ENCODE data around the gene STARD5.
"Not testable (repeated sequence)": the region's sequence is repeated elsewhere in the genome, so short reads cannot be mapped to it uniquely, and the experiment has no call there.

STARD5 gene

DNA sequence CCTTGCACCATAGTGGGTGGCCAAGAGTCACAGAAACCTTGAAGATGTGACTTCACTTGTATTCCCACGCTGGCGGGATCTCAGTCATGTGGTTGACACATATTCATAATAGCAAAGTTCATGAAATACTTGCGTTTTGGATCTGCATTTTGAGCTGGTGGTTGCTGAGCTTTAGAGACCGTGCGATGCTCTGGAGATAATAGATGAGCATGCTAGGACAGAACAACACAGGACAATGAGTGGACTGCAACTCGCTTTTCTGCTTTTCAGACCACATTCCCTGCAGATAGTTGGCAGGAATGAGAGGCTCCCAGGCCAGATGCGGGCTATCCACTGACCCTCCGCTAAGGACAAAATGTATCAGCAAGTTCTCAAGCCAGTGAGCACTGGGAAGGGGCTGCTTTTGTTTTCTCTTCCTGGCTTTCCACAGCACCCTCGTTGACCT lies 13.8 kb upstream of the STARD5 start:
- DNase-seq (ENCODE audit: low read depth in 2 of 2) = no peak

- no peak for DNase-seq (ENCODE audit: low read depth in 2 of 2)
Observed at GRCh38 chr15:81337241-81337640, 13.3 kb upstream of the STARD5 start.

DNA sequence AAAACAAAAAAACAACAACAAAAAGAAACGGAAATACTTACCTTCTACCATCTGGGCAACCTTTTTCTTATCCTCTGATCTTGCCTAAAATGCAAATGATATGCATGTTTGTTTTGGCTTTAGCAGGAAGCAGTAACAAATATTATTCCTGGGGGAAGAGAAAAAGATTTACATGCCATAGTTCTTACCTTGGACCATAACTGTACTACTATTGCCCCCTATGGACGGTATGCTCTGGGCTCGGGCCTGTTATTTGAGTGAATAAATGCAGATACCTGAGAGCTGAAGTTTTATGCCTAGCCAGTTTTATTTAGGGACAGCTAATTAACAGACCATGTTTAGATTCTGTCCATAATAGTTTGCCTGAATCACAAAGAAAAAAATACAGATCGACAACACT lies 12.6 kb upstream of the STARD5 start:
- DNase-seq (ENCODE audit: low read depth in 2 of 2) = no peak

DNA sequence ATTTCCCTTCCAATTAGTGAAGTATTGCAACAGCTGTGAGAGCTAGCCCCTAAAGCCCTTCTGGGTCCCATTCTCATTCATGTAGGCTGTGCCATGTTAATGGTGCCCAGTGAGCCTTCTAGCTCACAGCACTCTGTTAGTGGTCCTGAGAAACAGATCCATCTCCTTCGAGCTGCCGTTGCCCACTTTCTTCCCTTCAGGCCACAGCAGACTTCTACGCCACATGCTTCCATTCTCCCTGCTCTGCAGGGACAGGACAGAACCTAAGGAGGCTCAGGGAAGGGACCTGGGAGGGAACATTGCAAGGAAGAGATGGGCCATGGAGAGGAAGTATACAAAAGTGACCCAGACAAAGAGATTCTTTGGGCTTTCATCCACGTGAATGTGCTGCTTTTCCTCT lies 11.7 kb upstream of the STARD5 start:
- DNase-seq (ENCODE audit: low read depth in 2 of 2) = no peak

DNA sequence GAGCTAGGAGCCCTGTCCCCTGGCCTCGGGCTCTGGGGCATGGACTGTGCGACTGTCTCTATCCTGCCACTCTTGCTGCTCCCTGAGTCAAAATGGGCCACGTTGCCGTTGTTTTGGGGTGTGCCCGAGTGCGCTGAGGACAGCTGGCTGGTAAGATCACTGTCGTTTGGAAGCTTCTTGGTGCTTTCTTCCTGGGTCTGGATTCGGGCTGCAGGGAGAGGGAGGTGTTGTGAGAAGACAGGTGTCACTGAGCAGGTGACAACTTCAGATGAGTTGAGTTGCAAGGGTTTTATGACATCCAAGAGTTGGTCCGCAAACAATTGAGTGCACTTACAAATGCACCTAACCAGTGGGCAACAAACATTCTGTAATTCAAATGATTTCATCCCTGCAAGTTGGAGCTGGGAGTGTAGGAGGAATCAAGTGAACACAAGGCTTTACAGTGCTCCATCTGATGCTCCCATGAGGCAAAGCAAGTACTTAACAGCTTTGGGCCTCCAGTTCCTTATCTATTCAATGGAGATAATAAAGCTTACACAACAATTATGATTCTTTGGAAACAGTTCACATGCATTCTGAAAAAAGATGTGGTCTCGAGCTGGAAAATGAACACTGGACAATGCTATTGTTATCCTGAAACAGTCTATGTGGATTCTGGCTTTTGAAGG lies 11.0 kb upstream of the STARD5 start:
- no peak for DNase-seq (ENCODE audit: low read depth in 2 of 2)

DNA sequence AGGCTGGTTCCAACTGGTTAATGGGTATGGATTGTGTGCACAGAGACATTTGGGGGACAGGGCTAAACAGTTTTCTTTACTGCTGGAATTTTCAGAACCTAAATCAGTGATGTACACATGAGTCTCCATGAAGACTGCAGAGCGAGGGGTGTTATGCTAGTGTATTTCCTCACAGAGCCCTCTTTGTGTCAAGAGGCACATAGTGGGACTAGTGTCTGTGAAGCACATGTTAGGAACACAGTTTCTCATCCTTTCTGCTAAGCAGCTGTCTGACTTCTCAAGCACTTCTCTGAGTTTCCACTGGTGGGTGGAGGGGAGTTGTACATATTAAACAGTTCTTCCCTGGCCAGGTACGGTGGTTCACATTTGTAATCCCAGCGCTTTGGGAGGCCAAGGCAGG lies 9.4 kb upstream of the STARD5 start:
- DNase-seq (ENCODE audit: low read depth in 2 of 2) = no peak

DNA sequence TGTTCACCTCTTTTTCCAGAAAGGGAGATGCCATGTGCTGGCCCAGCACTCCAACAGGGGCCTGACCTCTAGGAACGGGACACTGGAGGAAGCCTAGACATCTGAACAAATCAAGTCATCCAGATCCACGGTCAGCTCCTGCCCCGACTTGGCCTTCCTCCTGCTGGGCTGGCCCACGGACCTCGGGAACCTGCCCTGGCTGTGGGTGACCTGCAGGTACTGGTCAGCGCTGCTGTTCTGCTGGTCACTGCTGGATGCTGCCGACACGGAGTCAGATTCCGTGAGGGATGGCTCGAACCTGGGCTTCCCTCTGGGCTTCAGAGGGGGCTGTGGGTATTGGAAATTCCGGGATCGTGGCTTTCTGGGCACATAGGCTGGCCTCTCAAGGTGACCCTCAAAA lies 8.4 kb upstream of the STARD5 start:
- no peak for DNase-seq (ENCODE audit: low read depth in 2 of 2)

DNA sequence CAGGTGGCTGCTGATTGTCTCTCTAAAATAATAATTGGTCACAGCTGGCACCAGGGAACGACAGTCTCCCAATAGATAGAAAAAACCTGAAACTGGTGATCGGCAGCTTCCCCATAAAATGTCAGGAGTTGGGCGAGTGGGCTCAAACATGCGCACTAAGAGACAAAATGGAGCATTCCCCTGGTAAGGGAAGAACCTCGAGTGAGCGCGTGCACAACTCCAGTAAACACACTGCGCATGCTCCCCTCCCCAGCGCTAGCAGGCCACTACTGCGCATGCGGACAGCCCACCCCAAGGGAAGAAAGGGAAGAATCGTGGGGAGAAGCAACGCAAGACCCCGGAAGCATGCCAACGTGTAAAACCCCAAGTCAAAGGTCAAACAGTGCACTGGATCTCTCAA lies 7.7 kb upstream of the STARD5 start:
- DNase-seq (ENCODE audit: low read depth in 2 of 2) = no peak

- not testable (repeated sequence) for DNase-seq (ENCODE audit: low read depth in 2 of 2)
Observed at GRCh38 chr15:81331141-81331540, 7.2 kb upstream of the STARD5 start.

GRCh38 chr15:81330366-81331090 lies 6.6 kb upstream of the STARD5 start:
- no peak for DNase-seq (ENCODE audit: low read depth in 2 of 2)

- no peak for DNase-seq (ENCODE audit: low read depth in 2 of 2)
Observed at GRCh38 chr15:81329446-81329845, 5.5 kb upstream of the STARD5 start.

DNA sequence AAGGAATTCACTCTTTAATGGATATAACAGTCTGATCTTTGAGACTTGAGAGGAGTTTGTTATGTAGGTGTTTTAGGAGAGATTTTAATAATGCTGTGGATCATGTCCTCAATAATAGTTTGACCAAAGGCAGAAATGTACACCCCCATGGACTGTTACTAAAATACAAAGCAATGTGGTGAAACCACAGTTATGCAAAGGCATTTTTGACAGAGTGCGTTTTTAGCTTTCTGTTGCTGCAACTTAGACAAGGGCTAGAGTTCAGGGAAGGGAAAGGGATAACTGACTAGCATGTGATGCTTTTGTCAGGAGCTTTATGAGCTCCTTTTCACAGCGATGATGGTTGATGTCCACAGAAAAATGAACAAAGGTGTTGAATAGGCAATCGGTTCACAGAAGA lies 3.6 kb upstream of the STARD5 start:
- DNase-seq (ENCODE audit: low read depth in 2 of 2) = no peak

GRCh38 chr15:81326466-81327212 lies 2.7 kb upstream of the STARD5 start:
- DNase-seq (ENCODE audit: low read depth in 2 of 2) = no peak

DNA sequence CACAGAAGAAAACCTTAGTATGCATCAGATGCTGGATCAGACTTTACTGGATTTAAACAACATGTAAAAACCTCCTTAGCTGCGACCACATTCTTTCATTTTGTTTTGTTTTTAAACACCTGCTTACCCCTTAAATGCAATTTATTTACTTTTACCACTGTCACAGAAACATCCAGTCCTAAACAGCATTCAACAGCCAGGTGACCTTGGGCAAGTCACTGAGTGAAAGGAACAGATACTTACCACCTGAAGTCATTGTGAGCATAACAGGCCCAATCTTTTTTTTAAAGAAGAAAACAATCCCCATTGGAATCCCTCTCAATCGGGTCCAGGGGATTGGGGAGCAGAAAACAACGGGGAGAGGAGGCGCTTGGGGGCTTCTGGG lies 390 bp downstream of the STARD5 start:
- DNase-seq (ENCODE audit: low read depth in 2 of 2) = no peak

DNA sequence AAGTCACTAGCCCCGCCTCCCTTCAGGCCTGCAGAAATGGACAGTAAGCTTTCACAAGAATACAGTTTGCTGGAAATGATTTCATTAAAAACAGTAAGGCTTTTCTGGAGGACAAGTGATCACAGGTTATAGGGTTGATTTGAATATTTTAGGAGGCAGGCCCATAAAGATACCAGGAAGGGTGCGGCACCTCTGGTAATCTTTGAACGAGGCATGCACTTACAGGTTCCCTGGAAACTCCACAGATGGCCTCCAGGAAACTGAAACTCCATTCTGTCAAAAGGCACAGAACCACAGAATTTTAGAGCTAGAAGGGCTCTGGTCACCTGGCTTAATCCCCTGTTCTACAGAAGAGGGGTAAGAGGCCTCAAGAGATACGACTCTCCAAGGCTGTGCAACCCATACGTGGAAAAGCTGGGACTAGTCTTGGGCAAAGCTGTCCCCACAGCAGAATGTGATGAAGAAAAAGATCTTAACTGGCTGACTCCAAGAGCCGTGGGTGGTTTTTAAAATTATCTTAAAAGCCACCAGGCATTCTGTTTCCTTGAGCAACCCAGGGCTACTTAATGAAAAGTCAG lies 1.2 kb downstream of the STARD5 start:
- no peak for DNase-seq (ENCODE audit: low read depth in 2 of 2)

DNA sequence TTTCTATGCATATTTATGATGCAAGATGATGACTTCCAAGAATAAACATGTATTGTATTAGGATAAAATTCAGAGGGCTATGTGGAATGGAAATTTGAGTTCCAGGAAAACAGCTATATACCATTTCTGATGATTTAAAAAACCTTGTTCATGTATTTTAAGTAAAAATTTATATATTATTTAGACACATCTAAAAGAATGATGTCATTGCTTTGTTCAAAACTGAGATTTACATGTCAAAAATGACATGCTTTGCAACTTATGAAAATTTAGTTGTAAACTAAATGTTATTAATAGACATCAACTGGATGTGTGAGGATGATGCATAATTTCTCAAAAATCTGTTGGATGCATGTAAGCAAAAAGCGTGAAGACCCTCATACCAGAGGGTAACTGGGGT lies 2.3 kb downstream of the STARD5 start:
- no peak for DNase-seq (ENCODE audit: low read depth in 2 of 2)

DNA sequence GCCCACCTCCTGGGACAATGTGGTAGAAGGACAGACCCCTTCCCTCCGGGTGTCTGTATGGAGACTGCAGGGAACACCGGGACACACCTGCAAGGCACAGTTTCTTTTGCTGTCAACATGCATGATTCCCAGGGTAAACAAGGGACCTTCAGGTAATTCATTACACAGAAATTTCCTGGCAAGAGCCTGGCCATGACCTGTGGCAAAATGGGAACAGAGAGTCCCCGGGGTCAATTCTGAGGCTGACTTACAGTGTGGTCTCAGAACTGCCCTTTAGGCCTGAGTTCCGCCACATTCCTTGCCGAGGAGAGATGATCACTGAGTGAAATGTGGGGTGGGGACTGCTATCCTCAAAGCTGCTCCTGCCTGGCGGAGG lies 6.3 kb downstream of the STARD5 start:
- DNase-seq (ENCODE audit: low read depth in 2 of 2) = no peak

DNA sequence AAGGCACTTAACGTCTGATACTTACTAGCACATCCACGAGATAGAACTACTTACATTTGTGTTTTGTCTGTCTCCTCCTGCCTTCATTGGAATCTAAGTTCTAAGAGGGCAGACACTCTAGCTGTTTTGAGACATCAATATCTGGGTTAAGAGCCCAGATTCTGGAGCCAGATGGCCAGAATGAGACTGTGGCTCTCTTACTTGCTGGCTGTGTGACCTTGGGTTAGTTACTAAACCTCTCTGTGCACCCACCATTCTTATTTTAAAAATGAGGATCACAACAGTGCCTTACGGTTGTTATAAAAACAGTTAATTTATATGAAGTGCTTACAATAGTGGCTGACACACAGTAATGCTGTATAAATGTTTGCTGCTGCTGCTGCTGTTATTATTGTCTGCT lies 7.7 kb downstream of the STARD5 start:
- DNase-seq (ENCODE audit: low read depth in 2 of 2) = no peak

DNA sequence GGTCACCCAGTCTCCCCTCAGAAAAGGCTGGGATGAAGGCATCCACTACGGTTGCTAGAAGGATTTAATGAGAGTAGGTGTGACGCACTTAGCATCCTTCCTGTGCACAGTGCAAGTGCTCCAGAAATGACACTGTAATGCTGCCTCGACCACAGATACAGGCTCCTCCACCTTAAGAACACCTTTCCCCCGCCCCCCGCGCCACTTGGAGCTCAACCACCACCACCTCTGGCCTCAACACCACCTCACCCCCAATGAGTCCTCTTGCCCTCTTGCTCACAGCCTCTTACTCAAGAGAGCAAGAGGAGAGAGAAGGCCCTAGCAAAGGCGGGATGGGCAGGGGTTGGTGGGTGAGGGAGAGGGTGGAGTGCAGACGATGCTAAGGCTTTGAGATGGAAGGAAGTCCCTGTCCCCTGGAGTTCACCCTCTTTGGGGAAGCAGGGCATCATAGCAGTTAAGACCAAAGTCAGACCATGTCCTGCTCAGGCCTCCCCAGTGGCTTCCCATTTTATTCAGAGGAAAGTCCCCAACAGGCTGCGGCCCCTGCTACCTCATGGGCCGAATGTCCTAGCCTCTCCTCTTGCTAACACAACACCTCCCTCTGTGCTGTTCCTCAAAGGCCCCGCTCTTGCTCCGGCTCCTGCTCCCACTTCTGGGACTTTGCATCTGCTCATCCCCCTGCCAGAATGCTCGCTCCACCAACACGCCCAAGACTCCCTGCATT lies 8.3 kb downstream of the STARD5 start:
- DNase-seq (ENCODE audit: low read depth in 2 of 2) = no peak

DNA sequence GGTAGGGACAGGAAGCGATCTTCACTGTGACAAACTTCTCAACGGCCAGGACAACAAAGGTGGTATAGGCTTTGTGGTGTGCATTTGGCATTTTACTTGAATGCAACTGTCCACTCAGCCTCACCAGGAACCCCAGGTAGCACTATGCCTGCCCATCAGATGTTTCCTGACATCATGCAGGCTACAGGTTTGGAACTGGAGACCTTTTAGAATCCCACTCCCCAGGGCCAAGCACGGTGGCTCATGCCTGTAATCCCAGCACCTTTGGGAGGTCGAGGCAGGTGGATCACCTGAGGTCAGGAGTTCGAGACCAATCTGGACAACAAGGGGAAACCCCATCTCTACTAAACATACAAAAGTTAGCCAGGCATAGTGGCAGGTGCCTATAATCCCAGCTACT lies 9.6 kb downstream of the STARD5 start:
- DNase-seq (ENCODE audit: low read depth in 2 of 2) = no peak

DNA sequence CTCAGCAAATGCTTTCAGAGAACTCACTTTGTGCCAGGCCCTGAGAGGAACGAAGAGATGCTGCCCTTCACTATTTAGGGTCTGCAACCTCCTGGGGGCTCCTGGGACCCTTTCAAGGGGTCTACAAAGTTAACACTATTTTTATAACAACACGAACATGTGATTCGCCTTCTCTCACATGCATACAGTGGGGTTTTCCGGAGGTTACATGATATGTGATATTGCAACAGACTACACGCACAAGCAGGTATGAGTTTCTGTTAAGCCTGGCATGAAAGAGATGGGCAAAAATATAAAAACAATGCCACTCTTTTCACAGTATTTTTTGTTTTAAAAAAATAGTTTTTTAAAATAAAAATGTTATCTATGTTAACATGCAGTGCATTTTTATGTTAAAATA lies 10.3 kb downstream of the STARD5 start:
- DNase-seq (ENCODE audit: low read depth in 2 of 2) = no peak
